Mammary epithelial cell (primary cell): Measurements from ENCODE around the gene TYRP1.

Experiments used
- EZH2 ChIP-seq: IDR thresholded peaks from 2 replicates; pipeline ENCODE4 v1.6.1; 2012; ENCODE audit warnings: low read length, inconsistent platforms, borderline replicate concordance
- TF ChIP-seq, protein P1 (sequence below), 2 donors: IDR thresholded peaks in 1 of 2; conservative IDR thresholded peaks in 1 of 2; 2 replicates each; pipeline ENCODE4 v1.5.1; 2011 to 2012; ENCODE audit warnings: inconsistent platforms in 2 of 2, low read length in 2 of 2, mild to moderate bottlenecking in 2 of 2, control low read depth in 1 of 2, low read depth in 1 of 2; ENCODE audit not compliant: insufficient read depth in 1 of 2; ENCODE audit errors: extremely low read depth in 1 of 2

DNA sequence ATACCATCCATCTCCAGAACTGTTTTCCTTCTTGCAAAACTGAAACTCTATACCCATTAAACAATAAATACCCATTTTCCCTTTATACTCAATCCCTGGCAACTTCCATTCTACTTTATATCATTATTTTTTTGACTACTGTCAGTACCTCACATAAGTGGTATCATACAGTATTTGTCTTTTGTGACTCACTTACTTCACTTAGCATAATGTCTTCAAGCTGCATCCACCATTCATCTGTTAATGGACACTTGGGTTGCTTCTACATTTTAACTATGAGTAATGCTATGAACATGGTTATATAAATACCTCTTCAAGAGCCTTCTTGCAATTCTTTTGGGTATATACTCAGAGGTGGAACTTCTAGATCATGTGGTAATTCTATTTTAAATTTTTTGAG is 11.6 kb upstream of the TYRP1 start:
- TF ChIP-seq, protein P1, sequence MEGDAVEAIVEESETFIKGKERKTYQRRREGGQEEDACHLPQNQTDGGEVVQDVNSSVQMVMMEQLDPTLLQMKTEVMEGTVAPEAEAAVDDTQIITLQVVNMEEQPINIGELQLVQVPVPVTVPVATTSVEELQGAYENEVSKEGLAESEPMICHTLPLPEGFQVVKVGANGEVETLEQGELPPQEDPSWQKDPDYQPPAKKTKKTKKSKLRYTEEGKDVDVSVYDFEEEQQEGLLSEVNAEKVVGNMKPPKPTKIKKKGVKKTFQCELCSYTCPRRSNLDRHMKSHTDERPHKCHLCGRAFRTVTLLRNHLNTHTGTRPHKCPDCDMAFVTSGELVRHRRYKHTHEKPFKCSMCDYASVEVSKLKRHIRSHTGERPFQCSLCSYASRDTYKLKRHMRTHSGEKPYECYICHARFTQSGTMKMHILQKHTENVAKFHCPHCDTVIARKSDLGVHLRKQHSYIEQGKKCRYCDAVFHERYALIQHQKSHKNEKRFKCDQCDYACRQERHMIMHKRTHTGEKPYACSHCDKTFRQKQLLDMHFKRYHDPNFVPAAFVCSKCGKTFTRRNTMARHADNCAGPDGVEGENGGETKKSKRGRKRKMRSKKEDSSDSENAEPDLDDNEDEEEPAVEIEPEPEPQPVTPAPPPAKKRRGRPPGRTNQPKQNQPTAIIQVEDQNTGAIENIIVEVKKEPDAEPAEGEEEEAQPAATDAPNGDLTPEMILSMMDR (conservative IDR thresholded peaks at IDR 0.05 in 1 of 2, IDR thresholded peaks at IDR 0.05 in 1 of 2; ENCODE audit: extremely low read depth in 1 of 2, insufficient read depth in 1 of 2, low read depth in 1 of 2, low read length in 2 of 2) = no peak
- TF ChIP-seq EZH2 = no peak
